GM12878 (cell line): ENCODE results near the gene THBS1. TPM values are rescaled to one million over a fixed set of nuclear protein-coding genes. Genes with fewer than 3 reads are reported as not detected.

Source experiments
- ATF2 ChIP-seq: IDR thresholded peaks from 2 replicates; pipeline ENCODE4 v1.6.1; 2012; ENCODE audit warnings: low read length, inconsistent platforms
- CREB1 ChIP-seq: IDR thresholded peaks from 2 replicates; pipeline ENCODE4 v1.6.1; 2012; ENCODE audit warnings: low read depth, mild to moderate bottlenecking, inconsistent platforms
- NFIC ChIP-seq: IDR thresholded peaks from 2 replicates; pipeline ENCODE4 v1.6.1; 2012; ENCODE audit warnings: low read depth, mild to moderate bottlenecking, inconsistent platforms, low read length, moderate library complexity
- NR2C2 ChIP-seq: IDR thresholded peaks from 2 replicates; pipeline ENCODE4 v1.6.1; 2011; ENCODE audit warnings: borderline replicate concordance, low read depth; ENCODE audit not compliant: control insufficient read depth, insufficient read length
- RBBP5 ChIP-seq: fragments of 200-600 bp; sonication (generic); conservative IDR thresholded peaks from 2 replicates; pipeline ENCODE4 v1.6.1; 2016
- SMARCA5 ChIP-seq: fragments of 450-650 bp; IDR thresholded peaks from 2 replicates; pipeline ENCODE4 v1.6.1; 2017; ENCODE audit warnings: mild to moderate bottlenecking
- SRF ChIP-seq, 2 experiments: IDR thresholded peaks; 2 replicates each; pipeline ENCODE4 v1.6.1; 2011; ENCODE audit warnings: low read depth in 2 of 2, low read length in 2 of 2, mild to moderate bottlenecking in 1 of 2, moderate library complexity in 1 of 2
- STAT3 ChIP-seq: IDR thresholded peaks from 2 replicates; pipeline ENCODE4 v1.6.1; 2011; ENCODE audit warnings: low read depth, low read length, improper control_type of control experiment
- SUPT20H ChIP-seq: IDR thresholded peaks from 2 replicates; pipeline ENCODE4 v1.6.1; 2011; ENCODE audit warnings: low read depth, mild to moderate bottlenecking, low read length, moderate library complexity, borderline replicate concordance; ENCODE audit not compliant: control insufficient read depth
- ZBTB4 ChIP-seq: fragments of 450-650 bp; formaldehyde crosslinking; IDR thresholded peaks from 2 replicates; pipeline ENCODE4 v1.4.0; 2022; ENCODE audit warnings: mild to moderate bottlenecking, moderate library complexity
- ZNF384 ChIP-seq: IDR thresholded peaks from 2 replicates; pipeline ENCODE4 v1.6.1; 2012; ENCODE audit warnings: low read depth, mild to moderate bottlenecking, low read length, improper control_type of control experiment, borderline replicate concordance
- polyA plus RNA-seq, 11 experiments: library from polyadenylated mRNA; depleted of rRNA in 4 of 11; unstranded in 6 of 11; stranded (reverse) in 5 of 11; fragments of >200 nt; fragmentation: Nextera tagmentation in 4 of 11; fragmentation: Illumina TruSeq in 1 of 11; extraction: Ambion mirVana in 4 of 11; extraction: Trizol in 1 of 11; gene quantifications; 1 replicate in 1 of 11; 2 replicates in 10 of 11; pipeline versions ENCODE4 v1.2.1 to v1.2.3, GENCODE V29; 2011 to 2016; ENCODE audit warnings: inconsistent platforms in 2 of 11, missing spikeins in 2 of 11, low read depth in 1 of 11
- total RNA-seq, 4 experiments: library from RNA; depleted of rRNA in 3 of 4; stranded (reverse); fragments of >200 nt in 3 of 4; fragmentation: Illumina TruSeq in 1 of 4; extraction: Trizol in 1 of 4; gene quantifications; 2 replicates each; pipeline versions ENCODE4 v1.2.1 to v1.2.3, GENCODE V29; 2013 to 2021

The THBS1 gene
- total and polyA plus RNA-seq, 10 of the 15 experiments (the other 5 are each of a cell fraction or from before 2014, with no cell fraction given), result under 0.01 to 1.5 (median 0.23) TPM; not detected in 3

GRCh38 chr15:39552556-39552955 lies 28.3 kb upstream of the THBS1 start (continued):
- TF ChIP-seq SUPT20H, result no peak
- TF ChIP-seq RBBP5, result no peak
- TF ChIP-seq ZBTB4, result no peak
- TF ChIP-seq CREB1, result no peak
- TF ChIP-seq SMARCA5, result no peak
- no peak for TF ChIP-seq SRF (IDR thresholded peaks at IDR 0.05; ENCODE audit: low read depth in 2 of 2, low read length in 2 of 2)
- TF ChIP-seq ZNF384, result no peak
- no peak for TF ChIP-seq NR2C2
- TF ChIP-seq ATF2, result no peak
- no peak for TF ChIP-seq NFIC
- no peak for TF ChIP-seq STAT3
